Subcutaneous abdominal adipose tissue (tissue), 5 donors: Measurements from ENCODE around the gene CAMP.

Experiments used
- H3K27ac ChIP-seq: one replicate; pipeline ENCODE4 v1.7.0; 2013; ENCODE audit warnings: low read depth, mild to moderate bottlenecking, inconsistent platforms, low read length, moderate library complexity
- H3K27me3 ChIP-seq, 5 donors: one replicate each; pipeline ENCODE4 v1.7.0; 2013; ENCODE audit warnings: low read length in 5 of 5, inconsistent platforms in 1 of 5; ENCODE audit not compliant: control insufficient read depth in 5 of 5, insufficient read depth in 4 of 5
- H3K36me3 ChIP-seq, 5 donors: one replicate each; pipeline ENCODE4 v1.7.0; 2013; ENCODE audit warnings: low read length in 5 of 5; ENCODE audit not compliant: control insufficient read depth in 5 of 5, insufficient read depth in 5 of 5
- H3K4me1 ChIP-seq, 5 donors: one replicate each; pipeline ENCODE4 v1.7.0; 2013; ENCODE audit warnings: low read length in 5 of 5, mild to moderate bottlenecking in 3 of 5, moderate library complexity in 1 of 5; ENCODE audit not compliant: control insufficient read depth in 5 of 5, insufficient read depth in 5 of 5
- H3K4me3 ChIP-seq, 5 donors: one replicate each; pipeline ENCODE4 v1.7.0; 2013; ENCODE audit warnings: low read length in 5 of 5, low read depth in 1 of 5
- H3K9ac ChIP-seq, 5 donors: one replicate each; pipeline ENCODE4 v1.7.0; 2013; ENCODE audit warnings: low read length in 5 of 5, mild to moderate bottlenecking in 4 of 5, moderate library complexity in 3 of 5
- H3K9me3 ChIP-seq, 5 donors: one replicate each; pipeline ENCODE4 v1.7.0; 2013; ENCODE audit warnings: low read length in 5 of 5; ENCODE audit not compliant: control insufficient read depth in 5 of 5
- donor health status: healthy.
- donor health status: healthy.
- donor health status: healthy.
- donor health status: healthy.
- donor health status: healthy.

The CAMP gene

DNA sequence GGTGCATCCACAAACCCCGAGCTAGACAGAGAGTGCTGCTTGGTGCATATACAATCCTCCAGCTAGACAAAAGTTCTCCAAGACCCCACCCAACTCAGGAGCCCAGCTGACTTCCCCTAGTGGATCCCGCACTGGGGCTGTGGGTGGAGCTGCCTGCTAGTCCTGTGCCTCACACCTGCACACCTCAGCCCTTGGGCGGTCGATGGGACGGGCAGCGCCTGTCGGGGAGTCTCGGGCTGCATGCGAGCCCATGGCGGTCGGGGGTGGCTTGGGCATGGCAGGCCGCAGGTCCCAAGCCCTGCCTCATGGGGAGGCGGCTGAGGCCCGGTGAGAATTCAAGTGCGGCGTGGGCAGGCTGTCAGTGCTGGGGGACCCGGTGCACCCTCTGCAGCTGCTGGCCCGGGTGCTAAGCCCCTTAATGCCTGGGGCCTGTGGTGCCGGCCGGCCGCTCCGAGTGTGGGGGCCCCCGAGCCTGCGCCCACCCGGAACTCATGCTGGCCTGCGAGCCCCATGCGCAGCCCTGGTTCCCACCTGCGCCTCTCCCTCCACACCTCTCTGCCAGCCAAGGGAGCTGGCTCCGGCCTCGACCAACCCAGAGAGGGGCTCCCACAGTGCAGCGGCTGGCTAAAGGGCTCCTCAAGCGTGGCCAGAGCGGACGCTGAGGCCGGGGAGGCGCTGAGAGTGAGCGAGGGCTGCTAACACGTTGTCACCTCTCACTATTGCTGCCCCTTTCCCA, 48.6 kb downstream of the CAMP start:
- peaks cover 0 to 18% (median 12%) of the 10 kb centered on the region in 5 donors for H3K4me1 ChIP-seq
- peaks cover 1 to 28% (median 11%) of the 10 kb centered on the region in 5 donors for H3K36me3 ChIP-seq
- no peaks in the 10 kb centered on the region for H3K9me3 ChIP-seq
- H3K4me3 ChIP-seq: no peak overlapping the region
- no peaks in the 10 kb centered on the region for H3K27me3 ChIP-seq
- H3K9ac ChIP-seq: no peak overlapping the region
- H3K27ac ChIP-seq: no peak overlapping the region

DNA sequence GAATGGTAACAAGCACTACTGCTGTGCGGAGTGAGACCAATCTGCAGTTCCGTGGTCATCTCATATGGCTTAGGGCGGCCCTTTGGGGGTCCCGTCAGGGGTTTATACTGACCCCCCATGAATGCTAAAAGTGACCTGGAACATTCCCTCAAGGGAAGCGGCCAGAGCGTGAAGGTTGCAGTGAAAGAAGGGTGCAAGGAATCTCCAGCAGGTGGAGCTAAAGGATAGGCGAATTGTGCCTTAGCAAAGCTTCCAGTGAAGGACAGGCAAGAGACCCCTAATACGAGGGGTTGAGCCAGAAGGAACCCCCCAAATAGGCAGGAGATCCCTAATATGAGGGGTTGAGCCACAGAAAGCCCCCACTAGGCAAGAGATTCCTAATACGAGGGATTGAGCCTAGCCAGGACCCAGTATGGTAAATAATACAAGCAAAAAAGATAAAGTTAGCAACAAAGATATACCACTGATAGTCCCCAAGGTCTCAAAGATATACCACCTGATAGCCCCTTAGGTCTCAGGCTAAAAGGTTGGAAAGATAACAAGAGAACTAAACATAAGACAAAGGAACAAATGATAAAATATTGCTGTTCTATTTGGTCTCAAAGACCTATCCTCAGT, 50.4 kb downstream of the CAMP start:
- Histone ChIP-seq H3K27me3 (no peaks in the 10 kb centered on the region), H3K4me1 (peaks cover 0 to 10% (median 7%) of the 10 kb centered on the region in 5 donors), H3K9ac (no peak overlapping the region), H3K4me3 (no peak overlapping the region), H3K36me3 (peaks cover 0 to 17% (median 4%) of the 10 kb centered on the region in 5 donors), H3K9me3 (no peaks in the 10 kb centered on the region), H3K27ac (no peak overlapping the region)

DNA sequence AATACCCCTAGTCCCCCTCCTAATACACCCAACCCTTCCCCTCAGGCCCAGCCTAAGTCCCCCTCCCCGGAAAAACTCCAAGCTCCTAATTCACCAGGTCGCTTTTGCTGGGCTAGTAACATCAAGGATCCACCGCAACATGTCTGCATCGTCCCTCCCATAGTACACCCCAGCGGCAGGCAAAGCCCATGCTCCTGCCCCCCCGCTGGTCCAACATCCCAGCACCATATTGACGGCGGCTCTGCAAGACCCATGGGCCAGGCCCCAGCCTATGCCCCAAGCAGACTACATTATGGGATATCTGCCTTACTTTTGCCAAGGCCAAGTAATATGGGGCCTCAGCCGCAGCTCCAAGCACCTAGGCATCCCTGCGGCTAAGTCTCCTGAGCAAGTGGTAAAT, 51.2 kb downstream of the CAMP start:
- Histone ChIP-seq H3K9ac (no peak overlapping the region), H3K4me1 (peaks cover 0 to 3% (median under 1%) of the 10 kb centered on the region in 5 donors), H3K9me3 (no peaks in the 10 kb centered on the region), H3K4me3 (no peak overlapping the region), H3K27ac (no peak overlapping the region), H3K36me3 (peaks cover 0 to 10% (median 0%) of the 10 kb centered on the region in 5 donors), H3K27me3 (no peaks in the 10 kb centered on the region)
